Measurements from ENCODE around the gene SLC25A6.

The SLC25A6 gene

DNA sequence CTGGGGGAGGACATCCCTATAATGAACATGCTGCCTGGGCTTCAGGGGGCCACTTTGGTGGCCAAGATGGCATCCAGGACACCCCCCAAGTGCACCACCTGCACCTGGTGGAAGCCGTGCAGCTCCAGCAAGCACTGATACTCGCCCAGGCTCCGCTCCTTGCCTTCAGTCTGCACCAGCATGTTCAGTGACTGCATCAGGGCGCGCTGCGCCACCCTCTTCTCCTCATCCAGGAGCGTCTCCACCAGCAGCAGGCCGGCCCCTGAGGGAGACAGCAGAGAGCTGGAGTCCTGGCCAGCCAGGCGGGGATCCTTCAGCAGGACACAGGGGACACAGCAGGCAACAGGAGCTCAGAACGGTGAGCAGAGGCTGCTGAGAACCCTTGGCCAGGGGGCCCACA is 11.3 kb upstream of the SLC25A6 start:
- Histone ChIP-seq H3K9me2 (ENCODE audit: low read depth, low read length) (no peaks in the 10 kb centered on the region), H3K36me3 (ENCODE audit: insufficient read depth, low read length) (peaks cover 95% of the 10 kb centered on the region), H3K9ac (ENCODE audit: low read length) (no peak overlapping the region), H3K9me3 (ENCODE audit: low read length) (no peaks in the 10 kb centered on the region), H3K27ac (ENCODE audit: low read depth, low read length, poor library complexity, severe bottlenecking) (no peak overlapping the region), H3K4me1 (ENCODE audit: insufficient read depth, low read length, severe bottlenecking) (no peaks in the 10 kb centered on the region), H3K4me2 (ENCODE audit: low read length) (no peak overlapping the region), H3K27me3 (ENCODE audit: insufficient read depth, low read length) (no peaks in the 10 kb centered on the region), H3K79me2 (ENCODE audit: insufficient read depth, low read length) (no peaks in the 10 kb centered on the region), H4K20me1 (ENCODE audit: insufficient read depth, low read length) (no peaks in the 10 kb centered on the region), H3K4me3 (ENCODE audit: low read depth, low read length, poor library complexity, severe bottlenecking) (no peak overlapping the region), H2AFZ (ENCODE audit: low read length) (no peak overlapping the region), H3F3A (ENCODE audit: insufficient read depth, low read length) (no peaks in the 10 kb centered on the region)
- TF ChIP-seq, protein P1, sequence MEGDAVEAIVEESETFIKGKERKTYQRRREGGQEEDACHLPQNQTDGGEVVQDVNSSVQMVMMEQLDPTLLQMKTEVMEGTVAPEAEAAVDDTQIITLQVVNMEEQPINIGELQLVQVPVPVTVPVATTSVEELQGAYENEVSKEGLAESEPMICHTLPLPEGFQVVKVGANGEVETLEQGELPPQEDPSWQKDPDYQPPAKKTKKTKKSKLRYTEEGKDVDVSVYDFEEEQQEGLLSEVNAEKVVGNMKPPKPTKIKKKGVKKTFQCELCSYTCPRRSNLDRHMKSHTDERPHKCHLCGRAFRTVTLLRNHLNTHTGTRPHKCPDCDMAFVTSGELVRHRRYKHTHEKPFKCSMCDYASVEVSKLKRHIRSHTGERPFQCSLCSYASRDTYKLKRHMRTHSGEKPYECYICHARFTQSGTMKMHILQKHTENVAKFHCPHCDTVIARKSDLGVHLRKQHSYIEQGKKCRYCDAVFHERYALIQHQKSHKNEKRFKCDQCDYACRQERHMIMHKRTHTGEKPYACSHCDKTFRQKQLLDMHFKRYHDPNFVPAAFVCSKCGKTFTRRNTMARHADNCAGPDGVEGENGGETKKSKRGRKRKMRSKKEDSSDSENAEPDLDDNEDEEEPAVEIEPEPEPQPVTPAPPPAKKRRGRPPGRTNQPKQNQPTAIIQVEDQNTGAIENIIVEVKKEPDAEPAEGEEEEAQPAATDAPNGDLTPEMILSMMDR (IDR thresholded peaks at IDR 0.05; ENCODE audit: low read length), result no peak
- no peak for TF ChIP-seq EZH2 (IDR thresholded peaks at IDR 0.05; ENCODE audit: borderline replicate concordance, low read length)

DNA sequence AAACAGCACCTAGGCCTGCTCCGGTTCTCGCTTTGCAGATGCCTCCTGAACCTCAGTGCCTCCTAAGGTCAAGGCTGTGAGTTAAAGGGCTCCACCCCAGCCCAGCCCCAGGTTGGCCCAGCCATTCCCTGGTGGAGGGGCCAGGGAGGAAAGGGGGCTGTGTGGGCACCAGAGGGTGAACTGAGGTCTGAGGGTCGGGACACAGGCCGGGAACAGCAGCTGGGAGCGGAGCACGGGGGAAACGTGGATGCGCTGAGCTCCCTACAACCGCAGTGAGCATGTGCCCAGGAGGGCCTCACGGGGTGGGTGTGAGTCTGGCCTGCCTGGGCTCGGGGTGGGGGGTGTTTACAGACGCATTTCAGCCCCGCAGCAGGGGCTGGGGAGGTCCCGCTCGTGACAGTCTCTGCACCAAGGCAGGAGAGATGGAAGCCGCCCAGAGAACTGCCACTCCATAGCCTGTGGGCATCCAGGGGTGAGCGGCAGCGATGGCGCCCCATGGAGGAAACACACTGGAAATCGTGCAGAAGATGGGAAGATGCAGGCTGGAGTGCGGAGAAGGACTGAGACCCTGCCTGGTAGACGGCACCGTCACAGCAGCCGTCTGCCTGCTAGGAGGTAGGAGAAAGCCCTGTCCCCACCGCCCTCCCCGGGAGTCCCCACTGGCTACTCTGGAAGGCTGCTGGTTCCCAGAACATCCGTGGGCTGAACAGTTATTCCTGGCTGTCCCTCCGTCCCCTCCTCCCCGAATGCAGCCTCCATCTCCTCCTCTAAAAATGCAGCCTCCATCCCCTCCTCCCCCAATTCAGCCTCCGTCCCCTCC is 9.9 kb upstream of the SLC25A6 start:
- Histone ChIP-seq H4K20me1 (ENCODE audit: insufficient read depth, low read length) (no peaks in the 10 kb centered on the region), H3K4me2 (ENCODE audit: low read length) (no peak overlapping the region), H3K9ac (ENCODE audit: low read length) (no peak overlapping the region), H3K27me3 (ENCODE audit: insufficient read depth, low read length) (no peaks in the 10 kb centered on the region), H3K9me2 (ENCODE audit: low read depth, low read length) (no peaks in the 10 kb centered on the region), H3K27ac (ENCODE audit: low read depth, low read length, poor library complexity, severe bottlenecking) (no peak overlapping the region), H3F3A (ENCODE audit: insufficient read depth, low read length) (no peaks in the 10 kb centered on the region), H3K9me3 (ENCODE audit: low read length) (no peaks in the 10 kb centered on the region), H3K79me2 (ENCODE audit: insufficient read depth, low read length) (no peaks in the 10 kb centered on the region), H3K4me3 (ENCODE audit: low read depth, low read length, poor library complexity, severe bottlenecking) (no peak overlapping the region), H3K4me1 (ENCODE audit: insufficient read depth, low read length, severe bottlenecking) (no peaks in the 10 kb centered on the region), H2AFZ (ENCODE audit: low read length) (no peak overlapping the region), H3K36me3 (ENCODE audit: insufficient read depth, low read length) (peaks cover 95% of the 10 kb centered on the region)
- TF ChIP-seq EZH2 (IDR thresholded peaks at IDR 0.05; ENCODE audit: borderline replicate concordance, low read length), result no peak
- TF ChIP-seq, protein P1 (IDR thresholded peaks at IDR 0.05; ENCODE audit: low read length), result no peak

DNA sequence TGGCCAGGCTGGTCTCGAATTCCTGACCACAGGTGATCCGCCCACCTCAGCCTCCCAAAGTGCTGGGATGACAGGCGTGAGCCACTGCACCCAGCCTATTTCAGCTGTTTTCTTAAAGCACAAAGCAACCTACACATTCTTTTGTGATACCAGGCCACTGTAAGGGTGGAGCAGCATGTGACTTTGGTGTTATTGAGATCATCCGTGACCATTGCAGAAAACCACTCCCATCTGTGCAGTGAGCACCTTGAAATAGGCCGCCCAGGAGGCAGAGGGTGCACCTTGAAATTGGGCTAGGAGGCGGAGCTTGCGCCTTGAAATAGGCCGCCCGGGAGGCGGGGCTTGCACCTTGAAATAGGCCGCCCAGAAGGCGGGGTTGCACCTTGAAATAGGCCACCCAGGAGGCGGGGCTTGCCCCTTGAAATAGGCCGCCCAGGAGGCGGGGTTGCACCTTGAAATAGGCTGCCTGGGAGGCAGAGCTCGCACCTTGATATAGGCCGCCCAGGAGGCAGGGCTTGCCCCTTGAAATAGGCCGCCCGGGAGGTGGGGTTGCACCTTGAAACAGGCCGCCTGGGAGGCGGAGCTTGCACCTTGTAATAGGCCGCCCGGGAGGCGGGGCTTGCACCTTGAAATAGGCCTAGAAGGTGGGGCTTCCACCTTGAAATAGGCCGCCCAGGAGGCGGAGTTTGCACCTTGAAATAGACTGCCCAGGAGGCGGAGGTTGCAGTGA is 9.0 kb upstream of the SLC25A6 start:
- Histone ChIP-seq H3K9ac (ENCODE audit: low read length) (no peak overlapping the region), H2AFZ (ENCODE audit: low read length) (no peak overlapping the region), H3K9me2 (ENCODE audit: low read depth, low read length) (no peaks in the 10 kb centered on the region), H3K27me3 (ENCODE audit: insufficient read depth, low read length) (no peaks in the 10 kb centered on the region), H4K20me1 (ENCODE audit: insufficient read depth, low read length) (no peaks in the 10 kb centered on the region), H3F3A (ENCODE audit: insufficient read depth, low read length) (no peaks in the 10 kb centered on the region), H3K27ac (ENCODE audit: low read depth, low read length, poor library complexity, severe bottlenecking) (no peak overlapping the region), H3K4me1 (ENCODE audit: insufficient read depth, low read length, severe bottlenecking) (no peaks in the 10 kb centered on the region), H3K9me3 (ENCODE audit: low read length) (no peaks in the 10 kb centered on the region), H3K4me2 (ENCODE audit: low read length) (no peak overlapping the region), H3K4me3 (ENCODE audit: low read depth, low read length, poor library complexity, severe bottlenecking) (no peak overlapping the region), H3K36me3 (ENCODE audit: insufficient read depth, low read length) (peaks cover 95% of the 10 kb centered on the region), H3K79me2 (ENCODE audit: insufficient read depth, low read length) (no peaks in the 10 kb centered on the region)
- TF ChIP-seq EZH2 (IDR thresholded peaks at IDR 0.05; ENCODE audit: borderline replicate concordance, low read length), result no peak
- TF ChIP-seq, protein P1 (IDR thresholded peaks at IDR 0.05; ENCODE audit: low read length), result no peak

Measured in OCI-LY1 (cell line).